Mesendoderm (in vitro differentiated cells): ENCODE data around the gene RBBP4.

ENCODE experiments used
- DNase-seq: peaks from one replicate; pipeline ENCODE4 v3.0.0; 2013
- H2AK5ac ChIP-seq: 2 replicates; pipeline ENCODE4 v1.6.1; 2013; ENCODE audit warnings: low read length, inconsistent platforms
- H2BK120ac ChIP-seq: 2 replicates; pipeline ENCODE4 v1.6.1; 2013; ENCODE audit warnings: low read depth, mild to moderate bottlenecking, low read length, moderate library complexity, mixed read lengths
- H2BK15ac ChIP-seq: replicated peaks from 2 replicates; pipeline ENCODE4 v1.6.1; 2013; ENCODE audit warnings: low read depth, mild to moderate bottlenecking, moderate library complexity
- H2BK5ac ChIP-seq: 2 replicates; pipeline ENCODE4 v1.6.1; 2013; ENCODE audit warnings: low read length, inconsistent platforms
- H3K18ac ChIP-seq: 2 replicates; pipeline ENCODE4 v1.6.1; 2013; ENCODE audit warnings: mild to moderate bottlenecking, low read length, mixed read lengths
- H3K23ac ChIP-seq: one replicate; pipeline ENCODE4 v1.6.1; 2013; ENCODE audit warnings: low read length
- H3K27ac ChIP-seq: 2 replicates; pipeline ENCODE4 v1.5.1; 2013; ENCODE audit warnings: low read depth, mild to moderate bottlenecking, inconsistent platforms, low read length, moderate library complexity
- H3K27me3 ChIP-seq: 2 replicates; pipeline ENCODE4 v1.6.1; 2013; ENCODE audit warnings: low read length, control low read depth, mild to moderate bottlenecking, inconsistent platforms; ENCODE audit not compliant: insufficient read depth, poor library complexity
- H3K36me3 ChIP-seq: 2 replicates; pipeline ENCODE4 v1.6.1; 2013; ENCODE audit warnings: low read length, inconsistent platforms; ENCODE audit not compliant: control insufficient read depth, insufficient read depth
- H3K4ac ChIP-seq: one replicate; pipeline ENCODE4 v1.6.1; 2013; ENCODE audit warnings: low read depth, mild to moderate bottlenecking, low read length, moderate library complexity
- H3K4me1 ChIP-seq: 2 replicates; pipeline ENCODE4 v1.6.1; 2013; ENCODE audit warnings: low read depth, low read length, inconsistent platforms; ENCODE audit not compliant: control insufficient read depth
- H3K4me2 ChIP-seq: 2 replicates; pipeline ENCODE4 v1.6.1; 2013; ENCODE audit warnings: low read length
- H3K4me3 ChIP-seq: 2 replicates; pipeline ENCODE4 v1.5.1; 2013; ENCODE audit warnings: mild to moderate bottlenecking, low read length
- H3K56ac ChIP-seq: one replicate; pipeline ENCODE4 v1.6.1; 2013; ENCODE audit warnings: low read length
- H3K79me1 ChIP-seq: 2 replicates; pipeline ENCODE4 v1.6.1; 2013; ENCODE audit warnings: low read length, inconsistent platforms
- H3K79me2 ChIP-seq: 2 replicates; pipeline ENCODE4 v1.6.1; 2013; ENCODE audit warnings: mild to moderate bottlenecking, low read length; ENCODE audit not compliant: control insufficient read depth, insufficient read depth
- H3K9ac ChIP-seq: 2 replicates; pipeline ENCODE4 v1.6.1; 2013; ENCODE audit warnings: low read length, inconsistent platforms
- H4K5ac ChIP-seq: one replicate; pipeline ENCODE4 v1.6.1; 2013; ENCODE audit warnings: low read length
- H4K8ac ChIP-seq: one replicate; pipeline ENCODE4 v1.6.1; 2013; ENCODE audit warnings: low read depth, mild to moderate bottlenecking, control low read depth, low read length, moderate library complexity
- WGBS: extraction: QIAGEN DNeasy Blood & Tissue Kit; methylation state at CpG from one replicate; pipeline ENCODE4 v1.1.7; 2013; ENCODE audit warnings: low lambda C conversion rate, missing lambda C conversion rate; ENCODE audit not compliant: insufficient coverage; ENCODE audit errors: extremely low coverage; 5-methylcytosine and 5-hydroxymethylcytosine counted together

The RBBP4 gene

DNA sequence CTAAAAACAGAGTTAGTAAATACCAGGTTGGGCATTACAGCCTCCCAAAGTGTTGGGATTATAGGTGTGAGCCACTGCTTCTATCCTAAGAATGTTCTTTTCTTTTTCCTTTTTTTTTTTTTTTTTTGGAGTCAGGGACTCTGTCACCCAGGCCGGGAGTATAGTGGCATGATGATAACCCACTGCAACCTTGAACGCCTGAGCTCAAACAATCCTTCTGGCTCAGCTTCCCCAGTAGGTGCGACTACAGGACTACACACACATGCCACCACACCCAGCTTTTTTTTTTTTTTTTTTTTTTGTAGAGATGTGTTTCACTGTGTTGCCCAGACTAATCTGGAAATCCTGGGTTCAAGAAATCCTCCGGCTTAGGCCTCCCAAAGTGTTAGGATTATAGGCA is 6.6 kb upstream of the RBBP4 start:
- Histone ChIP-seq H2BK5ac (no peak overlapping the region), H2AK5ac (no peak overlapping the region), H2BK120ac (peak overlapping the region; percentile 28), H3K36me3 (no peaks in the 10 kb centered on the region), H3K23ac (no peak overlapping the region), H3K4ac (no peak overlapping the region), H4K8ac (peak overlapping the region; percentile 56), H3K79me1 (peaks cover 11% of the 10 kb centered on the region), H4K5ac (no peak overlapping the region), H3K4me2 (no peak overlapping the region), H3K79me2 (peaks cover 19% of the 10 kb centered on the region), H3K27ac (peak overlapping the region; percentile 73), H3K56ac (no peak overlapping the region), H3K18ac (no peak overlapping the region), H3K9ac (no peak overlapping the region), H3K4me3 (no peak overlapping the region), H3K27me3 (no peaks in the 10 kb centered on the region), H3K4me1 (no peaks in the 10 kb centered on the region), H2BK15ac (no peak overlapping the region)
- WGBS, result no CpG with 5 or more reads among the region's 4 CpGs
- DNase-seq, result no peak

DNA sequence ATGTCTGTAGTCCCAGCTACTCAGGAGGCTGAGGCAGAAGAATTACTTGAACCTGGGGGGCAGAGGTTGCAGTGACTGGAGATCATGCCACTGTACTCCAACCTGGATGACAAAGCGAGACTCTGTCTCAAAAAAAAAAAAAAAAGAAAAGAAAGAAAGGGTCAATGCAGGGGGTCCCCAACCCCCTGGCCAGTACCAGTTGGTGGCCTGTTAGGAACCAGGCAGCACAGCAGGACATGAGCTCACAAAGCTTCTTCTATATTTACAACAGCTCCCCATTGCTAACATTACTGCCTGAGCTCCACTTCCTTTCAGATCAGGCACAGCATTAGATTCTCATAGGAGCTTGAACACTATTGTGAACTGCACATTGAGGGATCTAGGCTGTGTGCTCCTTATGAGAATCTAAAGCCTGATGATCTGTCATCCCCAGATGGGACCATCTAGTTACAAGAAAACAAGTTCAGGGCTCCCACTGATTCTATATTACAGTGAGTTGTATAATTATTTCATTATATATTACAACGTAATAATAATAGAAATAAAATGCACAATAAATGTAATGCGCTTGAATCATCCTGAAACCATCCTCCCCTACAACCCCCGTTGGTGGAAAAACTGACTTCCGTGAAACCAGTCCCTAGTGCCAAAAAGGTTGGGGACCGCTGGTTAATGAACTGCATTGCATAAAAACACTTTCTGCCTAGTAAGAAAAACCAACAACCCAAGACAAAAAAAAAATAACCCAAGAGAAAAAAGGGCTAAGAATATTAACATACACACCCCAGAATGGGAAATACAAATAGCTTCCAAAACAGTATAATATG is 3.5 kb upstream of the RBBP4 start:
- Histone ChIP-seq H3K27ac (no peak overlapping the region), H2BK15ac (no peak overlapping the region), H2AK5ac (no peak overlapping the region), H3K23ac (no peak overlapping the region), H3K27me3 (no peaks in the 10 kb centered on the region), H3K9ac (no peak overlapping the region), H3K4ac (no peak overlapping the region), H2BK120ac (no peak overlapping the region), H3K4me1 (no peaks in the 10 kb centered on the region), H3K18ac (no peak overlapping the region), H2BK5ac (no peak overlapping the region), H3K4me3 (no peak overlapping the region), H4K8ac (no peak overlapping the region), H3K36me3 (no peaks in the 10 kb centered on the region), H3K79me2 (peaks cover 32% of the 10 kb centered on the region), H3K79me1 (peaks cover 9% of the 10 kb centered on the region), H3K4me2 (no peak overlapping the region), H3K56ac (no peak overlapping the region), H4K5ac (no peak overlapping the region)
- no peak for DNase-seq
- no CpG with 5 or more reads among the region's 6 CpGs for WGBS

DNA sequence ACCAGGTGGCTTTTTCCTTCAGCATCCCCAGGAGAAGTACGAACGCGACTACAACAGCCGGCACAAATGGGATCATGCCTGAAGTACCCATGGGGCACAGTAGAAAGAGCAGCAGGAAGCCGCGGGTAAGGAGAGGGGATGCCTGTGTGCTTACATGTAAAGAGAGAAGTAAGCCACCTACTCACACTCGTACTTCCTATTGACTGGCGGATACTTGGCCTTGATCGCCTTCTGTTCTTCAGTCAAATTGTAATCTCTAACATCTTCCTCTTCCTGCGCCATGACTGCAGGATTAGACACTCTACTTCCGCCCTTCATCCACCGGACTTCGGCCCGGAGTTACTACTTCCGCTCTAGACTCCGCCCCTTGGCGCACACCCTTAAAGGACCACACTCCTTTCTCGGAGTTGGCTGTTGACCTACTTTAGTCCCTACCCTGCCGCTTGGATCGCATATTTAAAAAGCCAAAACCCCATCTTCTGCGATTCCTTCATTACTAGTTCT is 708 bp upstream of the RBBP4 start, which contains the start of gene ZBTB8OS:
Gene ZBTB8OS, minus strand, starts transcription at position 303 of the 504 bp plus-strand sequence. Its CDS starts 21 bp downstream, at position 282.
- H3K23ac ChIP-seq, result peak within 1 kb of the TSS; percentile 3
- peak within 1 kb of the TSS; percentile 95 for H3K4ac ChIP-seq
- peak; percentile 98 for DNase-seq
- H3K79me2 ChIP-seq, result peaks cover 48% of the 10 kb centered on the region
- H2AK5ac ChIP-seq, result no peak within 1 kb of the TSS
- peaks cover 6% of the 10 kb centered on the region for H3K79me1 ChIP-seq
- peak within 1 kb of the TSS; percentile 95 for H3K27ac ChIP-seq
- peak within 1 kb of the TSS; percentile 89 for H2BK5ac ChIP-seq
- no CpG with 5 or more reads among the region's 21 CpGs for WGBS
- peak within 1 kb of the TSS; percentile 97 for H3K18ac ChIP-seq
- H2BK15ac ChIP-seq, result no peak within 1 kb of the TSS
- H2BK120ac ChIP-seq, result peak within 1 kb of the TSS; percentile 84
- H3K36me3 ChIP-seq, result no peaks in the 10 kb centered on the region
- H4K8ac ChIP-seq, result peak within 1 kb of the TSS; percentile 97
- peak within 1 kb of the TSS; percentile 43 for H4K5ac ChIP-seq
- peak within 1 kb of the TSS; percentile 98 for H3K9ac ChIP-seq
- H3K56ac ChIP-seq, result peak within 1 kb of the TSS; percentile 95
- peak within 1 kb of the TSS; percentile 35 for H3K4me2 ChIP-seq
- peaks cover 3% of the 10 kb centered on the region for H3K4me1 ChIP-seq
- H3K27me3 ChIP-seq, result no peaks in the 10 kb centered on the region
- peak within 1 kb of the TSS; percentile 64 for H3K4me3 ChIP-seq

DNA sequence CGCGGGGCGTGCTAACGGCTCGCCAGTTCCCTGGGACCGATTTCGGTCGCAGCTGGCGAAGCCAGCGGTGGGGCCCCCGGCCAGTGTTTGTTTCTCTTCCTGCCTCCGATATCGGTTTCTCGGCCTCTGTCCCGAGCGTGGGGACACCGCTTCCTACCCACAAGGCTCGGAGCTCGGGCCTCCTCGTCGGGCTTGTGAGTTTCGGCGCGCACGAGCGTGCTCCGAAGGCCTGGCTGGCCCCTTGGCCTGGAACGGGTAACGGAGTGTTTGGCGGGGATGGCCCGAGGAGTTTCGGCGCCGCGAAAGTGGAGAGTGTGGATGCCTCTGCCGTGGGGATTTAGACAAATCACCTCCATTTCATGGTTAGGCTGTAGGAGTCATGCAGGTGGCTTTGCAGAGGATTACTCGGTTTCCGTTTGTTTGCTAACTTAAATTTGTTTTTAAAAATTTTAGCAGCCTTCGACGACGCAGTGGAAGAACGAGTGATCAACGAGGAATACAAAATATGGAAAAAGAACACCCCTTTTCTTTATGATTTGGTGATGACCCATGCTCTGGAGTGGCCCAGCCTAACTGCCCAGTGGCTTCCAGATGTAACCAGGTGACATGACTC is 559 bp downstream of the RBBP4 start:
- H3K18ac ChIP-seq, result peak overlapping the region; percentile 88
- H4K5ac ChIP-seq, result no peak overlapping the region
- peaks cover 3% of the 10 kb centered on the region for H3K4me1 ChIP-seq
- peak overlapping the region; percentile 17 for H3K4me2 ChIP-seq
- H3K79me1 ChIP-seq, result peaks cover 6% of the 10 kb centered on the region
- no peak overlapping the region for H2AK5ac ChIP-seq
- peak overlapping the region; percentile 95 for H3K56ac ChIP-seq
- H2BK120ac ChIP-seq, result no peak overlapping the region
- WGBS, result no CpG with 5 or more reads among the region's 43 CpGs
- DNase-seq, result no peak
- H3K23ac ChIP-seq, result peak overlapping the region; percentile 3
- H3K27me3 ChIP-seq, result no peaks in the 10 kb centered on the region
- H3K4me3 ChIP-seq, result peak overlapping the region; percentile 54
- H3K9ac ChIP-seq, result peak overlapping the region; percentile 98
- H3K27ac ChIP-seq, result peak overlapping the region; percentile 84
- H2BK15ac ChIP-seq, result no peak overlapping the region
- H4K8ac ChIP-seq, result peak overlapping the region; percentile 17
- peaks cover 2% of the 10 kb centered on the region for H3K36me3 ChIP-seq
- peak overlapping the region; percentile 95 for H3K4ac ChIP-seq
- peaks cover 51% of the 10 kb centered on the region for H3K79me2 ChIP-seq
- H2BK5ac ChIP-seq, result peak overlapping the region; percentile 89

DNA sequence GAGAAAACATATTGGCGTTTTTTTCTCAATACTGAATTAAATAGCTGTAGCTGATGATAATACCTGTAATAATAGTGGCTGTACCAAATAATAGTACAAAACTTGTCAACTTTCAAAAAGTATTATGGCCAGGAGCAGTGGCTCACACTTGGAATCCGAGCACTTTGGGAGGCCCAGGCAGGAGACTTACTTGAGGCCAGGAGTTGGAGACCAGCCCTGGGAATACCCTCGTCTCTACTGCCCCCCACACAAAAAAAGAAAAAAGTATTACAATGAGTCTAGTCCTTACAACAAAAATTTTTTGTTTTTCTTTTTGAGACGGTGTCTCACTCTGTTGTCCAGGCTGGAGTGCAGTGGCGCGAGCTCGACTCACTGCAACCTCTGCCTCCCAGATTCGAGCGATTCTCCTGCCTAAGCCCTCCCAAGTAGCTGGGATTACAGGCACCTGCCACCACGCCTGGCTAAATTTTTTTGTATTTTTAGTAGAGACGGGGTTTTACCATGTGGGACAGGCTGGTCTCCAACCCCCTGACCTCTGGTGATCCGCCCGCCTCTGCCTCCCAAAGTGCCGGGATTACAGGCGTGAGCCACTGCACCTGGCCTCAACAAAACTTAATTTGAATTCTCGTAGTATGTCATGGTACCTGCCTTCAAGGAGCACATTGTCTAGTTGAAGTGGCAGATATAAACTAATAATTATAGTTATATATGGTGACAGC is 1.4 kb downstream of the RBBP4 start:
- Histone ChIP-seq H2AK5ac (no peak overlapping the region), H3K4me3 (no peak overlapping the region), H4K5ac (no peak overlapping the region), H3K79me1 (peaks cover 5% of the 10 kb centered on the region), H3K9ac (peak overlapping the region; percentile 98), H2BK120ac (no peak overlapping the region), H3K79me2 (peaks cover 55% of the 10 kb centered on the region), H3K4me2 (peak overlapping the region; percentile 41), H2BK15ac (no peak overlapping the region), H3K4me1 (peaks cover 3% of the 10 kb centered on the region), H3K4ac (no peak overlapping the region), H3K23ac (no peak overlapping the region), H3K56ac (peak overlapping the region; percentile 95), H2BK5ac (no peak overlapping the region), H4K8ac (no peak overlapping the region), H3K27me3 (no peaks in the 10 kb centered on the region), H3K27ac (peak overlapping the region; percentile 11), H3K18ac (no peak overlapping the region), H3K36me3 (peaks cover 4% of the 10 kb centered on the region)
- DNase-seq, result no peak
- no CpG with 5 or more reads among the region's 16 CpGs for WGBS
